GM12878 (cell line): ENCODE data around the gene FOXO1. TPM values are rescaled to one million over a fixed set of nuclear protein-coding genes. Genes with fewer than 3 reads are reported as not detected.

Source experiments
- ATF2 ChIP-seq: IDR thresholded peaks from 2 replicates; pipeline ENCODE4 v1.6.1; 2012; ENCODE audit warnings: low read length, inconsistent platforms
- BCL11A ChIP-seq: IDR thresholded peaks from 2 replicates; pipeline ENCODE4 v1.6.1; 2011; ENCODE audit warnings: low read depth, low read length
- BCL3 ChIP-seq: IDR thresholded peaks from 2 replicates; pipeline ENCODE4 v1.6.1; 2011; ENCODE audit warnings: borderline replicate concordance, low read depth, mild to moderate bottlenecking, moderate library complexity, low read length; ENCODE audit not compliant: insufficient read depth, poor library complexity, severe bottlenecking
- CBFB ChIP-seq: IDR thresholded peaks from 2 replicates; pipeline ENCODE4 v1.6.1; 2016; ENCODE audit warnings: antibody characterized with exemption, low read depth
- CTCF ChIP-seq, 3 experiments: IDR thresholded peaks in 2 of 3; conservative IDR thresholded peaks in 1 of 3; 2 replicates each; pipeline ENCODE4 v1.5.1; 2011; ENCODE audit warnings: low read depth in 3 of 3, low read length in 3 of 3, mild to moderate bottlenecking in 3 of 3, control low read depth in 2 of 3, moderate library complexity in 2 of 3, inconsistent platforms in 1 of 3, mixed read lengths in 1 of 3; ENCODE audit not compliant: control insufficient read depth in 2 of 3, insufficient read depth in 1 of 3; ENCODE audit errors: extremely low read depth in 1 of 3
- DPF2 ChIP-seq: fragments of 450-650 bp; IDR thresholded peaks from 2 replicates; pipeline ENCODE4 v1.6.1; 2017; ENCODE audit warnings: mild to moderate bottlenecking
- E2F8 ChIP-seq: fragments of 450-650 bp; IDR thresholded peaks from 2 replicates; pipeline ENCODE4 v1.6.1; 2018; ENCODE audit warnings: mild to moderate bottlenecking, low read depth, moderate library complexity; ENCODE audit not compliant: partially characterized antibody
- ETV6 ChIP-seq, 2 experiments: fragments of 450-650 bp in 1 of 2; IDR thresholded peaks in 1 of 2; conservative IDR thresholded peaks in 1 of 2; 2 replicates each; pipeline ENCODE4 v1.6.1; 2014; ENCODE audit warnings: antibody characterized with exemption in 1 of 2, borderline replicate concordance in 1 of 2, low read depth in 1 of 2, mild to moderate bottlenecking in 1 of 2, moderate library complexity in 1 of 2
- FOS ChIP-seq: IDR thresholded peaks from 3 replicates; pipeline ENCODE4 v1.6.1; 2011; ENCODE audit warnings: borderline replicate concordance; ENCODE audit not compliant: insufficient read length; ENCODE audit errors: extremely low read depth
- JUND ChIP-seq: IDR thresholded peaks from 2 replicates; pipeline ENCODE4 v1.6.1; 2012; ENCODE audit warnings: low read depth, mild to moderate bottlenecking, low read length, improper control_type of control experiment, moderate library complexity
- KDM1A ChIP-seq: fragments of 200-600 bp; sonication (generic); IDR thresholded peaks from 2 replicates; pipeline ENCODE4 v1.6.1; 2016; ENCODE audit warnings: borderline replicate concordance
- NBN ChIP-seq: fragments of 450-650 bp; IDR thresholded peaks from 2 replicates; pipeline ENCODE4 v1.6.1; 2016
- NFIC ChIP-seq: IDR thresholded peaks from 2 replicates; pipeline ENCODE4 v1.6.1; 2012; ENCODE audit warnings: low read depth, mild to moderate bottlenecking, inconsistent platforms, low read length, moderate library complexity
- NFYB ChIP-seq: IDR thresholded peaks from 2 replicates; pipeline ENCODE4 v1.6.1; 2011; ENCODE audit warnings: low read depth, mild to moderate bottlenecking, low read length, improper control_type of control experiment, moderate library complexity; ENCODE audit not compliant: insufficient read depth
- NKRF ChIP-seq: fragments of 450-650 bp; conservative IDR thresholded peaks from 2 replicates; pipeline ENCODE4 v1.6.1; 2017; ENCODE audit warnings: mild to moderate bottlenecking, moderate library complexity
- PAX8 ChIP-seq: fragments of 450-650 bp; IDR thresholded peaks from 2 replicates; pipeline ENCODE4 v1.6.1; 2017; ENCODE audit warnings: mild to moderate bottlenecking, moderate library complexity
- RUNX3 ChIP-seq: IDR thresholded peaks from 2 replicates; pipeline ENCODE4 v1.6.1; 2012; ENCODE audit warnings: low read length, inconsistent platforms
- TCF3 ChIP-seq: IDR thresholded peaks from 2 replicates; pipeline ENCODE4 v1.6.1; 2012; ENCODE audit warnings: low read depth, mild to moderate bottlenecking, low read length, borderline replicate concordance; ENCODE audit not compliant: insufficient read depth
- USF1 ChIP-seq: IDR thresholded peaks from 2 replicates; pipeline ENCODE4 v1.6.1; 2011; ENCODE audit warnings: borderline replicate concordance, low read depth, mild to moderate bottlenecking, moderate library complexity, mixed read lengths, low read length; ENCODE audit not compliant: insufficient read depth; ENCODE audit errors: extremely low read length
- polyA plus RNA-seq, 11 experiments: library from polyadenylated mRNA; depleted of rRNA in 4 of 11; unstranded in 6 of 11; stranded (reverse) in 5 of 11; fragments of >200 nt; fragmentation: Nextera tagmentation in 4 of 11; fragmentation: Illumina TruSeq in 1 of 11; extraction: Ambion mirVana in 4 of 11; extraction: Trizol in 1 of 11; gene quantifications; 1 replicate in 1 of 11; 2 replicates in 10 of 11; pipeline versions ENCODE4 v1.2.1 to v1.2.3, GENCODE V29; 2011 to 2016; ENCODE audit warnings: inconsistent platforms in 2 of 11, missing spikeins in 2 of 11, low read depth in 1 of 11
- total RNA-seq, 4 experiments: library from RNA; depleted of rRNA in 3 of 4; stranded (reverse); fragments of >200 nt in 3 of 4; fragmentation: Illumina TruSeq in 1 of 4; extraction: Trizol in 1 of 4; gene quantifications; 2 replicates each; pipeline versions ENCODE4 v1.2.1 to v1.2.3, GENCODE V29; 2013 to 2021

Gene FOXO1
- total and polyA plus RNA-seq, 10 of the 15 experiments (the other 5 are each of a cell fraction or from before 2014, with no cell fraction given): 0.58 to 8.3 (median 0.88) TPM

GRCh38 chr13:40518481-40518882 is 148.0 kb downstream of the FOXO1 start (continued):
- TF ChIP-seq NKRF (no peak), BCL11A (peak; percentile 86), JUND (no peak), ATF2 (peak; percentile 65), NBN (no peak; the same call in none of the 2 replicates), TCF3 (peak; percentile 80), CBFB (no peak), ETV6 (conservative IDR thresholded peaks at IDR 0.05 in 1 of 2, IDR thresholded peaks at IDR 0.05 in 1 of 2; ENCODE audit: borderline replicate concordance in 1 of 2, low read depth in 1 of 2) (no peak), PAX8 (no peak), E2F8 (no peak), USF1 (no peak), BCL3 (peak; percentile 40), CTCF (IDR thresholded peaks at IDR 0.05 in 2 of 3, conservative IDR thresholded peaks at IDR 0.05 in 1 of 3; ENCODE audit: control insufficient read depth in 2 of 3, extremely low read depth in 1 of 3, insufficient read depth in 1 of 3, low read depth in 3 of 3, low read length in 3 of 3) (no peak), NFYB (no peak), RUNX3 (peak; percentile 63), NFIC (peak; percentile 77), KDM1A (no peak), DPF2 (peak; percentile 94), FOS (no peak)
